KMS-11 (cell line): ENCODE results near the gene NINJ2.

Experiments used
- H2AFZ ChIP-seq: fragments of 200-600 bp; sonication (generic); 2 replicates; pipeline ENCODE4 v1.6.1; 2016; ENCODE audit warnings: antibody characterized with exemption, mixed run types, low read depth
- H3K27ac ChIP-seq: fragments of 200-600 bp; sonication (generic); 2 replicates; pipeline ENCODE4 v1.6.1; 2016; ENCODE audit warnings: mild to moderate bottlenecking, mixed run types
- H3K27me3 ChIP-seq: fragments of 200-600 bp; sonication (generic); 2 replicates; pipeline ENCODE4 v1.6.1; 2017; ENCODE audit warnings: mild to moderate bottlenecking, low read depth, mixed run types, moderate library complexity; ENCODE audit not compliant: insufficient read depth
- H3K36me3 ChIP-seq: fragments of 200-600 bp; sonication (generic); 2 replicates; pipeline ENCODE4 v1.6.1; 2017; ENCODE audit warnings: mild to moderate bottlenecking, mixed run types; ENCODE audit not compliant: insufficient read depth
- H3K4me1 ChIP-seq: fragments of 200-600 bp; sonication (generic); 2 replicates; pipeline ENCODE4 v1.6.1; 2016; ENCODE audit warnings: mild to moderate bottlenecking, low read depth, mixed run types; ENCODE audit not compliant: poor library complexity, severe bottlenecking
- H3K4me2 ChIP-seq: fragments of 200-600 bp; sonication (generic); 2 replicates; pipeline ENCODE4 v1.7.0; 2016; ENCODE audit warnings: mild to moderate bottlenecking, mixed run types
- H3K4me3 ChIP-seq: fragments of 200-600 bp; sonication (generic); IDR thresholded peaks from 2 replicates; pipeline ENCODE4 v1.6.1; 2017; ENCODE audit warnings: low read depth, low read length, mixed read lengths; ENCODE audit not compliant: insufficient read depth
- H3K79me2 ChIP-seq: fragments of 200-600 bp; sonication (generic); 2 replicates; pipeline ENCODE4 v1.6.1; 2016; ENCODE audit warnings: low read depth, mixed run types; ENCODE audit not compliant: insufficient read depth
- H3K9ac ChIP-seq: fragments of 200-600 bp; sonication (generic); 2 replicates; pipeline ENCODE4 v1.6.1; 2016; ENCODE audit warnings: mild to moderate bottlenecking, mixed run types
- H4K20me1 ChIP-seq: fragments of 200-600 bp; sonication (generic); 2 replicates; pipeline ENCODE4 v1.6.1; 2016; ENCODE audit warnings: mild to moderate bottlenecking, mixed run types; ENCODE audit not compliant: insufficient read depth
- TF ChIP-seq, protein P1 (sequence below): fragments of 200-600 bp; sonication (generic); conservative IDR thresholded peaks from 2 replicates; pipeline ENCODE4 v1.6.1; 2017; ENCODE audit warnings: low read depth, mild to moderate bottlenecking, antibody characterized with exemption, low read length, moderate library complexity, mixed read lengths

The NINJ2 gene

DNA sequence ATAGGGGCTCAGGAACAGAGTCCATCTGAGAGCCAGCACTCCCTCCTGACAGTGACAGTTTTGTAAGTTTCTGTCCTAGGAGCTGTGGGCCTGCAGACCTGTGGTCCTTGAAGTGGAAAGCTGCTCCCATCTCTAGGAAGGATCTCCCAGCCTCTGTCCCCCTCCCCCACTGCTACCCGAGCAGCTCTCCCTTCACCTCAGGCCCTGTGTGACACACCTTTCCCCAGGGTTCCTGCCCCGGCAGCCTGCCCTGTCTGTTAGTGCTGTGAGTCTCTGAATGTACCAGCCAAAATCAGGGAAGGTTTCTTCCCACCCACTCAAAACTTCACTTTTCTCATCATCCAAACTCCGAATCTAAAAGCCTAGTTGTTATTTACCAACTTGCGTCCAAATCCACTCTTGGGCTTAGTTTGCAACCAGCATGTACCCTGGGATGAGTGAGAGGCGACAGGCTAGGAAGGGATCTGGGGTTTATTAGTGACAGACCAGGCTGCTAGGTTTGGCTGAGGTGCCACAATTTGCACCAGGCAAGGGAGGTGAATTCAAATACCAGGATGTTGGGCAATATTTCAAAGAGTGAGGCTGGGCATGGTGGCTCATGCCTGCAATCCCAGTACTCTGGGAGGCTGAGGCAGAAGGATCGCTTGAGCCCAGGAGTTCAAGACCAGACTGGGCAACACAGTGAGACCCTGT is 39.9 kb downstream of the NINJ2 start:
- no peak overlapping the region for H3K4me3 ChIP-seq
- H3K27ac ChIP-seq: no peak overlapping the region
- no peak overlapping the region for H3K4me2 ChIP-seq
- no peaks in the 10 kb centered on the region for H3K4me1 ChIP-seq
- H3K36me3 ChIP-seq: no peaks in the 10 kb centered on the region
- TF ChIP-seq, protein P1, sequence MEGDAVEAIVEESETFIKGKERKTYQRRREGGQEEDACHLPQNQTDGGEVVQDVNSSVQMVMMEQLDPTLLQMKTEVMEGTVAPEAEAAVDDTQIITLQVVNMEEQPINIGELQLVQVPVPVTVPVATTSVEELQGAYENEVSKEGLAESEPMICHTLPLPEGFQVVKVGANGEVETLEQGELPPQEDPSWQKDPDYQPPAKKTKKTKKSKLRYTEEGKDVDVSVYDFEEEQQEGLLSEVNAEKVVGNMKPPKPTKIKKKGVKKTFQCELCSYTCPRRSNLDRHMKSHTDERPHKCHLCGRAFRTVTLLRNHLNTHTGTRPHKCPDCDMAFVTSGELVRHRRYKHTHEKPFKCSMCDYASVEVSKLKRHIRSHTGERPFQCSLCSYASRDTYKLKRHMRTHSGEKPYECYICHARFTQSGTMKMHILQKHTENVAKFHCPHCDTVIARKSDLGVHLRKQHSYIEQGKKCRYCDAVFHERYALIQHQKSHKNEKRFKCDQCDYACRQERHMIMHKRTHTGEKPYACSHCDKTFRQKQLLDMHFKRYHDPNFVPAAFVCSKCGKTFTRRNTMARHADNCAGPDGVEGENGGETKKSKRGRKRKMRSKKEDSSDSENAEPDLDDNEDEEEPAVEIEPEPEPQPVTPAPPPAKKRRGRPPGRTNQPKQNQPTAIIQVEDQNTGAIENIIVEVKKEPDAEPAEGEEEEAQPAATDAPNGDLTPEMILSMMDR: no peak
- no peaks in the 10 kb centered on the region for H3K79me2 ChIP-seq
- no peaks in the 10 kb centered on the region for H4K20me1 ChIP-seq
- H3K27me3 ChIP-seq: no peaks in the 10 kb centered on the region
- H3K9ac ChIP-seq: no peak overlapping the region
- H2AFZ ChIP-seq: no peak overlapping the region

DNA sequence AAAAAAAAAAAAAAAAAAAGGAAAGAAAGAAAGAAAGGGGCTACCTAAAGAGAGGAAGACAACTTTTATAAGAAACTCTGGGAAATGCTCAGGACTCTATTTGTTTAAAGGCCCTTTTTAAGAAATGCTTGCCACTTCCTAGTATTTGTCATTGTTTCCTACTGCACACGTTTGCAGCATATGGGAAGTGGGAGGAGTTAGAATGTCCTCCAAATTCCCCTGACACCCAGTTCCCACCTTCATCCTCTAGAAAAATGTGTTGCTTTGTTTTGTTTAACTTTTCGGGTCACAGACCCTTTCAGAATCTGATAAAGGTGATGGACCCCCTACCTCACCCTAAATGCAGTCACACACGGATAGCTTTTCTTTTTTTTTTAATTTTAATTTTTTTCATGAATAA is 40.8 kb downstream of the NINJ2 start:
- Histone ChIP-seq H4K20me1 (no peaks in the 10 kb centered on the region), H3K36me3 (no peaks in the 10 kb centered on the region), H3K27me3 (no peaks in the 10 kb centered on the region), H3K4me2 (no peak overlapping the region), H3K79me2 (no peaks in the 10 kb centered on the region), H2AFZ (no peak overlapping the region), H3K27ac (no peak overlapping the region), H3K4me1 (no peaks in the 10 kb centered on the region), H3K4me3 (no peak overlapping the region), H3K9ac (no peak overlapping the region)
- TF ChIP-seq, protein P1: no peak

DNA sequence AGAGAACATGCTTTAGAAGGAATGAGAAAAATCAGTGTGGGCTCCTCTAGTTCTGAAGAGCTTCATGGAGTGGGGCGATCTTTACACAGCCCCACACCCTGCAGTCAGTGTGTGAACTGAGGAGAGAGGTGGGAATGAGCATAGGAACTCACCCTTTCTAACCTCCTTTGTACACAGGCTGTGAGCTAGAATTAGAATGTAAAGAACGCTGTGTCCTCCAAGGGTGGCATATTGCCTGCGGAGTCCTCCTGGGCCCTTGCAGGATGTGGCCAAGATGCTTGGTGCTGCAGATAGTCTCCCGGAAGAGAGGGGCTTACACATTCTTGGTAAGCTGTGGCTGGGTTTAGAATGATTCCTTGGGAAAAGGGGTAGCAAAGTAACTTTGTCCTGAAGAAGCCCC is 43.9 kb downstream of the NINJ2 start:
- Histone ChIP-seq H3K27ac (no peak overlapping the region), H3K27me3 (no peaks in the 10 kb centered on the region), H2AFZ (no peak overlapping the region), H3K4me3 (no peak overlapping the region), H3K36me3 (no peaks in the 10 kb centered on the region), H3K9ac (no peak overlapping the region), H3K79me2 (no peaks in the 10 kb centered on the region), H3K4me1 (no peaks in the 10 kb centered on the region), H4K20me1 (no peaks in the 10 kb centered on the region), H3K4me2 (no peak overlapping the region)
- TF ChIP-seq, protein P1: no peak

DNA sequence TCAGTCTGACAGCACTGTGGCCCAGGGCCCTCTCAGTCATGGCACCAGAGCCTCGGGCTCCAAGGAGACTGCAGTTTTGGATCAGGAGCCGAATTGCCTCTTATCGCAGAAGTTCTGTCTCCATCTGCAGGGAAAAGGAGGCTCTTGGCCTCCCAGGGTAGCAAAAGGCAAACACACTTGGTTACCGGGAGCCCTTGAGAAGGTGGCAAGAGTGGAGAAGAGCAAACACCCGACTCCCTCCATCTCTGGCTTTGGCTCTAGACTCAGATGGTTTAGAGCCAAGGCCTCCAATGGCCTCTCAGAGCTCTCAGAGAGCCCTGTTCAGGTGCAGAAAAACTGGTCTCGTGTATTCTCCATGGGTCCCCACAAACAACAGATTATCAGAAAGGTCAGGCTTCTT is 44.6 kb downstream of the NINJ2 start:
- Histone ChIP-seq H3K36me3 (no peaks in the 10 kb centered on the region), H4K20me1 (no peaks in the 10 kb centered on the region), H3K4me2 (no peak overlapping the region), H2AFZ (no peak overlapping the region), H3K27me3 (no peaks in the 10 kb centered on the region), H3K79me2 (no peaks in the 10 kb centered on the region), H3K4me3 (no peak overlapping the region), H3K27ac (no peak overlapping the region), H3K9ac (no peak overlapping the region), H3K4me1 (no peaks in the 10 kb centered on the region)
- TF ChIP-seq, protein P1: no peak
